Measurements from ENCODE around the gene NARS2.
"Not testable (repeated sequence)": the region's sequence is repeated elsewhere in the genome, so short reads cannot be mapped to it uniquely, and the experiment has no call there.

The NARS2 gene

DNA sequence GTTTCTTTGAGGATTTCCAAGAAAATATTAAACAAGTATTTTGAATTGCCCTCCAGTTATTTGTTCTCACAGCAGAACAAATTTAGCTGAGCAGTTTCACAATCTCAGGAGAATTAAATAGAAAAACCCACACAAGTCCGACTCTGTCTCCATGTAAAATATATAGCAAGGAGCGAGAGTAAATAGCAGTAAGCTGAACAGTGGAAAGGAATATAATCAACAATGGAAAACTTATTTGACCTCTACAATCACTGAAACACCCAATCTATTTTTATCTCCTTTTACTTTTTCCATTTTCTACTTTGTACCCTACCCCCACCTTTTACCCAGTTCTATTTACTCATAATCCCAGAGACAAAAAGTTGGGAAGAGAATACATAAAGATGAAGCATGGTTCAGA, 34.4 kb downstream of the NARS2 start:
- DNase-seq, result no peak

DNA sequence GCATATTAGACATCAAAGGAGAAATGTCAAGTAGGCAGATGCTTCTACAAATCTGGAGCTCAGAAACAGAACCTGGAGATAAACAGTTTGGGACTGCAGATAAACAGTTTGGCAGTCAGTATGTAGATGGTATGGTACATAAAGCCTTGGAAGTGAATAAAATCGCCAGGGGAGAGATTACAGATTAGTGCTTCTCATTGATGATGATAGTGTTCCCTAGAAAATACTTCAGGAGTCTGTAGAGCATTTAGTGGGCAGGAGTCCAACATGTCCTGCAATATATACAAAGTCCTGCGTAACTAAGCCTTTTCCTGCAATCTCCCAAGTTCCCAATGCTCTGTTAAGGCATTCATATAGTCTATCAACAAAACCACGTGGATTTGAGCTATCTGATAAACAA, 35.2 kb downstream of the NARS2 start:
- no peak for DNase-seq

DNA sequence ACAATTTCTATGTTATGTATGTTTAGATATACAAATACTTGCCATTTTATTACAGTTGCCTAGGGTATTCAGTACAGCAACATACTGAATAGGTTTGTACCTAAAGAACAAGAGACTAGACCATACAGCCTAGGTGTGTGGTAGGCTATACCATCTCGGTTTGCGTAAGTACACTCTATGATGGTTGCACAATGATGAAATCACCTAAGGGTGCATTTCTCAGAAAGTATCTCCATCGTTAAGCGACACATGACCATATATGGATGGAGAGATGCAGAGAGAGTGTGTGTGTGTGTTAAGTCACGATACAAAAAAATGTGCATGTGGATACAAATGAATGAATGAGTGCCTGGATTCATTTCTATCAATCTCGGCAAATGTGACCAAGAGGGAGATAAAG, 37.7 kb downstream of the NARS2 start:
- no peak for DNase-seq

DNA sequence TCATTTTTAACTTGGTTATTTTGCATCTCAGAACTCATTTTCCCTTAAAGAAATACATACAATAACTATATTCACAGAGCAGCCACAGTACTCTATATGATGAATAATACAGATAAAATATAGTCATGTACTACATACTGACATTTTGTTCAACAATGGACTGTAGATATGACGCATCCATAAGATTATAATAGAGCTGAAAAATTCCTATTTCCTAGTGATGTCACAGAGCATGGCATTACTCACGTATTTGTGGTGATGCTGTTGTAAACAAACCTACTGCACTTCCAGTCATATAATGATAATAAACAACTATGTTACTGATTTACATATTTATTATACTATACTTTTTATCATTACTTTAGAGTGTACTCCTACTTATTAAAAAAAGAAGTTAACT, 38.7 kb downstream of the NARS2 start:
- no peak for DNase-seq

DNA sequence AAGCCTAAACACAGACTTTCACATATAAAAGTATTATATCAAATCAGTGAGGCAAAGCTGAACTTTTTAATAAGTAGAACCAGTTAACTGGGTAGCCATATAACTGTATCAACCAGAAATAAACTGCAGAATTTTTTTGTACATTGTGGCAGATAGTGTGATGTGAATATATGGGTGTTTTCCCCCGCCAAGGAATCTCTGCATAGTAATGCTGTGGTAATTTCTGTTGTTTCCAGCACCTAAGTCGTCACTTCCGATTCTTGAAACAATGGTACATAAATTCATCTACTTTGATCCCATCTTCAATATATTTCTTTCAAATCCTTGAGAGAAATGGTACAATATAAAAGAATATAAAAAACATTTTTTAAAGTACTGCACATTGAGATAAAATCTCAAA, 39.6 kb downstream of the NARS2 start:
- DNase-seq, result no peak

DNA sequence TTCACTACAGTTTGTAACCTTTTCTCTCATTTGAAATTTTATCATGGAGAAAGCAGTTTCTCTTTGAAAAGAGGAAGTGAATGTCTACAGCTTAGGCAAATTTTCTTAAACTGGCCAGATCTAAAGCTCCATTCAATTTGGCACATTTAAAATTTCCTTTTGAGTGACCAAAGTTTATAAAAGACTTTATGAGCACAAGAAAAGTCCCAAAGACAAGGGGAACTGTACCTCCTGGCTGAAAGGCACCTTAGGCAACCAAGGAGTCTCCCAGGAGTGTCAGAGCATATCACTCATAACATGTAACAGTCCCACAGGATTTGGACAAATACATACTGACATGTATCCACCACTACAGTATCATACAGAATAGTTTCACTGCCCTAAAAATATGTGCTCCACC, 41.3 kb downstream of the NARS2 start:
- DNase-seq, result no peak

DNA sequence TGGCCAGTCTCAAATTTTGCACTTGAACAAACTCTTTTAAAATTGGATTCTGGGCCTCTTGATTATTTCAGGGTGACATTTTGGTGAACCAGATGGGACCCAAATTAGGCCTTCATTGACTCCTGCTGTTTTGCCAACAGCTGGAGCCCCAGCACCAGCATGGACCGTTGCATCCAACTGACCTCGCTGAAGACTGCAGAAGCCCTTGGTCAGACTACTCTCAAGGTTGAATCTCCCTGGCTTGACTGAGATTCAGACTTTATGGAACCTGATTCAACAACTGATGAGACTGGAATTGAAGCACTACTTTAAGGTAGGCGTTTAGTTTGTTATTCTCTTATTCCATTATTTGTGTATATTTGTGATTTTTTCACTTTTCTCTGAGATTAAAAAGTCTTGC, 41.7 kb downstream of the NARS2 start:
- DNase-seq, result no peak

DNA sequence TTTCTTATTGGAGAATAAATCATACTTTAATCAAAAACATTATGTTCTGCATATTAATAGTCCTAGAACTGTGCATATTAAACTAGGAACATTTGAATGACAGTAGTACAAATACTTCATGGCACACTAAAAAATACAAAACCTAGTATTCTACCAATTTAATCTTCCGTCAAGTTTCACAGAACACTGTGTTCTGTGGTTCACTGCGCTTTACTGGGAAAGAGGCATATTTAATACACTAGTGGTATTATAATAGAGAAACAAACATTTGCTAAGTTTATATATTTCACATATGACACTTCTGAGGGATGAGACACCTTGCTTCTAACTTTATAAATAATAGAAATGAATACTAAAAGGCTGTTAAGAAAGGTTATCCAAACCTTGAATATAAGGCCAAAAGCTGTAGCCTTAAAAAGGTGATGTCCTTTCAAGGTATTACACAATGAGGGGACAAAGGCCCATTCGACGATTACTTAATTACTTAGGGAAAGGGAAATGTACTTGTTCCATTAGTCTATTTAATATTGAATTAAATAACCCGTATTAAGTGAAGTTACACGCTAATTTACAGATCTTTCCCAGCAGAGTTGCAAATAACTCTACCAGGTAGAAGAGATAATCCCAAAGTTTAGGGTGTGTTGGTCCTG, 48.0 kb downstream of the NARS2 start:
- DNase-seq, result no peak

DNA sequence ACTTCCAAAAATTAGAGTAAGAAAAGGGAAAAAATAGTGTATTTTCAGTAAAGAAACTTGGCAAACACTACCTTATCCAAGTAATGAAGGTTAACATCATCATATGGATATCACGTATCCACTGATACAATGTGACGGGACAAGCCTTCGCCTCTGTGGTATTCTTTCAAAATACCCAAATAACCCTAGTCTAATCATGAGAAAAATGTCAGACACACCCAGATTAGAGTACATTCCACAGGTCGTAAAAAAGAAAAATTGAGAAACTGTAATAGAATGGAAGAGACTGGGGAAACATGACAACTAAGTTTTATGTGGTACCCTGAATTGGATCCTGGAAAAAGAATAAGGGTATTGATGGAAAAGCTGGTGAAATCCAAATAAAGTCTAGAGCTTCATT, 48.9 kb downstream of the NARS2 start:
- no peak for DNase-seq

DNA sequence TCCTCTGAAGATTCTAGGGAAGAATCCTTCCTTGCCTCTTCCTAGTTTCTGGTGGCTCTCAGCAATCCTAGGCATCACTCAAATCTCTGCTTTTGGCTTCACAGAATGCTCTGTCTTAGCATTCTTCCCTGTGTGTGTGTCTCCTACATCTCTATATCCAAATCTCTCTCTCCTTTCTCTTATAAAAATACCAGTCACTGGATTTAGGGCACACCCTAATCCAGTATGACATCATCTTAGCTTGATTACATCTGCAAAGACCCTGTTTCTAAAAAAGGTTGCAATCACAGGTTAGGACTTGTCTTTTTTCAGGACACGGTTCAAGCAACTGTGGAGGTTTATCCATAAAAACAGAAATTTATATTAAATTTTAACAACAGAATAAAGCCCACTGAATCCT, 54.4 kb downstream of the NARS2 start:
- no peak for DNase-seq

DNA sequence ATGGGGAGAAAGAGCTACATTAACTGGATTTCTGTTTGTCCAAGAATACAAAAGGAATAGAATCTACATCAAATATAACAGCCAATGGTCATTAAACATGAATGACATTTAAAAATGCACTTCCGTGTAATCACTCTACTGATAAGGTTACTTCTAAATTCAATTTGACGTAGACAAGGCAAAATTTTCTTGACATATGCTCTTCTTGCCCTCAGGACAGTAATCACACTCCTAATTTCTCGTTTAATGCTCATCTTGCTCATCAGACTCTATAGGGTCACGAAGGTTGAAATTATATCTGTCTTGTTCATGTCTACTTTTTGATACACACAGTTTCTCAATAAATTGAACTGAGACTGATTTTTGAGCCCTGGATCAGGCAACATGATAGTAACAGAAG, 58.4 kb downstream of the NARS2 start:
- no peak for DNase-seq

DNA sequence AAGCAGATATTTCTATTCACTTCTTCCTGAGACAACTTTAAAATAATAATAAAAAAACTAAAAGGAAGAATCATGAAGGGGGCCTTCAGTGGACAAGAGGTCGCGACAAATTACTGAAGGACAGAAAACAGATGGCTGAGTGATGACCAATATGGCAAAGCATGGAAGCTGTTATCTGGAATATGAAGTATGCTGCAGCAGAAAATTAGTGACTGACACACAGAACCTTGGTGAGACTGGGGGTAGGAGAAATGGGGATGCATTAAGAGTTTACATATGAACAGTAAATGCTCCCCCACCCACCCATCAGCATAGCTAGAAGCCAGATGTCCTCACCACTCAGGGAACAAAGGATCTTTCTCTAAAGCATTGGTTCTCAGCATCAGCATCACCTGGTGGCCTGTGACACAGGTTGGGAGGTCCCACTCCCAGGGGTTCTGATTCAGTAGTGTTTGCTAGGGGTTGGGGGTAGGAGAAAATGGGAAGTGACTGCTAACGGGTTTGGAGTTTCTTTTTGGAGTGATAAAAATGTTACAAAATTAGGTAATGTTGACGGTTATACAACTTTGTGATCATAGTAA, 59.7 kb downstream of the NARS2 start:
- DNase-seq, result no peak

DNA sequence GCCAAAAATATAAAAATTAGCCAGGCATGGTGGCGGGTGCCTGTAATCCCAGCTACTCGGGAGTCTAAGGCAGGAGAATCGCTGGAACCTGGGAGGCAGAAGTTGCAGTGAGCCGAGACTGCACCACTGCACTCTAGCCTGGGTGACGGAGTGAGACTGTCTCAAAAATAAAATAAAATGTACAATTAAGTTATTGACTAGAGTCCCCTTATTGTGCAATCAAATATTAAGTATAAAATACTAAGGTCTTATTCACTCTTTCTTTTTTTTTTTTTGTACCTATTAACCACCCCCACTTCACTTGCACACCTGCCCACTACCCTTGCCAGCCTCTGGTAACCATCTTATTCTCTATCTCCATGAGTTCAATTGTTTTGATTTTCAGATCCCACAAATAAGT, 61.6 kb downstream of the NARS2 start:
- DNase-seq, result not testable (repeated sequence)

DNA sequence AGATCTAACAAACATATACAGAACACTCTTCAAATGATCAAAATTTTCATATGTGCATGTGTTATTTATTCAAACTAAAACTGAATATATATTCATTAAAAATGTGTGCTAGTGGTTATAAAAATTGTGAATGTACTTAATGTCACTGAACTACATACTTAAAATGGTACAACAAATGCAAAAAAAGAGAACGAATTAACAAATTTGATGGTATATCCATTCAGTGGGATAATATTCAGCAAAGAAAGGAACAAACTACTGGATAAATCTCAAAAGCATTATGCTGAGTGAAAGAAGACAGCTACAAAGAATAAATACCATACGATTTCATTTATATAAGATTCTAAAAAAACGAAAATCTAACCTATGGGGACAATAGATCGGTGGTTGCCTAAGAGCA, 64.1 kb downstream of the NARS2 start:
- DNase-seq, result no peak

DNA sequence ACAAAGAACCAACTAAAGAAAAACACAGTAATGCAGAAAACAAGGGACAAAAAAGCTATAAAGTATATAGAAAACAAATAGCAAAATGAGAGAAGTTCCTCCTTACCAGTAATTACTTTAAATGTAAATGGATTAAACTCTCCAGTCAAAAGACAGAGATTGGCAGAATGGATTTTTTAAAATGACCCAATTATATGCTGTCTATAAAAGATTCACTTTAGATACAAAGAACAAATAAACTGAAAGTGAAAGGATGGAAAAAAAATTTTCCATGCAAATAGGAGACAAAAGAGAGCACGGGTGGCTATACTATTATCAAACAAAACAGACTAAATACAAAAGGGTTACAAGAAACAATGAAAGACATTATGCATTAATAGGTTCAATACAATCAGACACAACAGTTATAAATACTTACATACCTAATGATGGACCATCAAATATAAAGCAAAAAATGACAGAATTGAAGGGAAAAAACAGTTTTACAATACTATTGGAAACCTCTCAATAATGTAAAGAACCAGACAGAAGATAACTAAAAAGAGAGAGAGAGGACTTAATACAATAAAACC, 64.6 kb downstream of the NARS2 start:
- no peak for DNase-seq

DNA sequence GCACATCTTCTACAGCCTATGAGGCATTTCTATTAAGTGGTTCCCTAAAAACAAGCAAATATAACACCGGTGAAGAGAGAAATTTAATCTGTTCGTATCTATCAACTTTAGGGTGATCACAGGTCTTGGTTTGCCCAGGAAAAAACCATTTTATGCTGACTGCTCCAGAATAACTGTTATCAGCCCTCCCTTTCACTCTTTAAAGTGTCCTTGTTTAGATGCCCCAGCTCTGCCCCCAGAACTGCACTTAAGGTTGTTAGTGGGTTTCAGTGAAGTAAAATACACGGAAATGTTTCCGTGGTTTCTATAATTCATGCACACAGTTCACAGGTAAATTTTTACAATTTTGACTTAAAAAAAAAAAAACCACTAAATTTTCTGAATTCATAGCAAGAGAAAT, 70.0 kb downstream of the NARS2 start:
- no peak for DNase-seq

DNA sequence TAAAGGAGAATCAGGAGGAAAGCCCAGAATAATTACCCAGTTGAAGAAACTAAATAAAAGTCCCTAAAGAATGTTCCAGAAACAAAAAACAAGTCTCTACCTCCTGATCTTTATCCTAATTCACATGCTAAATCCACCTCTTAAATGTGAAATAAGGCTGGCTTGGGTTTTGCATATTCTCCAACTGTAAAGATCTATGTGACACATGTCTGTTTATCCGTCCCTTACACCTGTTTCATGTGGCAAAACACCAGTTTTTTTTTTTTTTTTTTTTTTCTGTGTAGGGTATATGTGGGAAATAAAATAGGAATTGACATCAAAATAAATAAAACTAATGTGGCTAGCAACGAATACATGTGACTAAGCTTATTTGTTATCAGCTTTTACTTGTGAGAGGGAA, 70.5 kb downstream of the NARS2 start:
- no peak for DNase-seq

DNA sequence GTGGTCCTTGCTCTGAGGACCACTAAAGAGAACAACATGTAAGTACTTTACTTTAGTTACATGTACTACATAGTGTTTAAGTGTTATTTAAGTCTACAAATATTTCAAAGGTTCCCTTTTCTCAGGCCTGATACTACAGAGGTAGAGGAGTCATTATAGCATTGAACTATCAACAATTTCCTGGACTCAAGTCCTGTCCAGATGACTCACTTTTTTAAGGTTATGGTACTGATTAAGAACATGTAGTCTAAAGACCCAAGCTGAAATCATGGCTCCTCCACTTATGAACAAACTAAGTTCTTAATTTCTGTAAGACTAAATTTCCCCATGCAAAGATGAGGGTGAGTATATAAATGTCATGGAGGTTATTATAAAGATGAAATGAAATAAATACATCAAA, 74.7 kb downstream of the NARS2 start:
- no peak for DNase-seq

DNA sequence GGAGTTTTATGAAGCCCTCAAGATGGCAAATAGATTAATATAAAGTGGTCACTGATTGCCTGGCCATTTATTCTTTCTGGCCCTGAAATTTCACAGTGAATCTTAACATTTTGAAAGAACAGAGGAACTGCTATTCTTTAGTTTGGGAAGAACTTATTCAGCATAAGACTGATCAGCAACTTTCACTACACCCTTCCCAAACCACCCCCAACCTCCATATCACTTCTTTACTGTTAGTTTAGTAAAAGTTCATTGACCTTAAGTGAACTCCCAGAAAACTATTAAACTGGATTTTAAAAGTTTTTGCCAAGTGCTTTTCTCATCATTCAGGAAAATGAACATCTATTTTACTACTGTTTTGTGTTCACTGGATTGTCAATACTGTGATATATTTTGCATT, 77.4 kb downstream of the NARS2 start:
- no peak for DNase-seq

DNA sequence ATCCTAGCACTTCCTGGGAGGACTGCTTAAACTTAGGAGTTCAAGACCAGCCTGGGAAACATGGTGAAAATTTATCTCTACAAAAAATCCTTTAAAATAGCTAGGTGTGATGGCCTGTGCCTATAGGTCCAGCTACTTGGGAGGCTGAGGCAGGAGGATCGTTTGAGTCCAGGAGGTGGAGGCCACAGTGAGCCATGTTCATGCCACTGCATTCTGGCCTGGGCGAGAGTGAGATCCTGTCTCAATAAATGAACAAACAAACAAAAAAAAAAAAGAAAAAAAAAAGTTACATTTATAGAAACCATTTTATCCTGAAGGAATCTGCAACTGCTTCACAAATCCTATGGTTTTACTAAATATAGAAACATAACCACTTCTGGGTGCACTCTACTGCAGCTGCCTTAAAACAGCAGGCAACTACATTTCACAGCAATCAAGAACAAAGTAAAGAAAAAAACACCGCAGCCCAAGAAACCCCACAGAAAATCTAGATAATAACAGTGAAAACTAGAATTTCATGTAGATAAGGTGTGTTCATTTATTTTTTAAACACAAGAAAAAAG, 81.2 kb downstream of the NARS2 start:
- DNase-seq, result no peak

DNA sequence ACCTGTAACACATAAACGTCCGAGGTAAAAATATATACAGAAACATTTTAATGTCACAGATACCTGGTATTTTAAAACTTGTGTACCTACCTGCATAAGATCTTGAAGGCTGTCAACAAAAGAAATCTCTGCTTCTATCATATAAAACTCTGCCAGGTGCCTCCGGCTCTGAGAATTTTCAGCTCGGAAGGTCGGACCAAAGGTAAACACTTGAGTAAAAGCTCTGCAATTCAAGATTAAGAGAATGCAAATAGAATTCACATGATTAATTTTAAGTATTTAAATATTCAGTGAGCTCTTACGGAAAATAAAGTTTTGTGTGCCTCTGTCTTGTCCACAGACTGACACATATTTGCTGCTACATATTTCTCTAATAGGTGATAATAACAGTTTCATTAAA, 81.7 kb downstream of the NARS2 start:
- no peak for DNase-seq

DNA sequence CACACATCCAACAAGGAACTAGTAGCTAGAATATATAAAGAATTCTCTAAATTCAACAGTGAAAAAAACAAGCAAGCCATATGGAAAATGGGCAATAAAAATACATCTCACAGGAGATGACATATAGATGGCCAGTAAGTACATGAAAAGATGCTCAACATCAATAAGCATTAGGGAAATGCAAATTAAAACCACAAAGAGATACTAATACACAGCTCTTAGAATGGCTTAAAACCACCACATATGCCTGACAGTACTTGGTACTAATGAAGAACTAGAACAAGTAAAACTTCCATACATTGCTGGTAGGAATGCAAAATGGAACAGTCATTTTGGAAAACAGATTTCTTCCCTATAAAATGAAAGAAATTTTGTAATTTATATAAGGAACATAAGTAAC, 85.5 kb downstream of the NARS2 start:
- DNase-seq, result no peak

DNA sequence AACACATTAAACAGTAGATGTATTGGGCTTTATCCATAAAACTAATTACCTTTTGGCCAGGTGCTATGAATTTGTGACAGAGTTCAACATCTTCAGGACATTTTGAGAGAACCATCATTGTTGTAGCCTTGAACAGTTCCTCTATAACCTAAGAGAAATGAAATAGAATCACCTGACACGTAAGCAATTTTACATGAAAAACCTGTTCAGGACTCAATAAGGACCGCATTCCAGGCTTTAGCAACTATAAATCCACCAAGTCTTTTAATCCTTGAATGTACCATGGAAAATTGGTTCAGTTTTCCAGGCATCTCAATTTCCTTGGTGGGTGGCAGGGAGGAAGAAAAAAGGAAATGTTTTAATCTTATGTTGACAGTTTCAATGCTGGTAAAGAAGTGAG, 96.1 kb downstream of the NARS2 start:
- DNase-seq, result no peak

DNA sequence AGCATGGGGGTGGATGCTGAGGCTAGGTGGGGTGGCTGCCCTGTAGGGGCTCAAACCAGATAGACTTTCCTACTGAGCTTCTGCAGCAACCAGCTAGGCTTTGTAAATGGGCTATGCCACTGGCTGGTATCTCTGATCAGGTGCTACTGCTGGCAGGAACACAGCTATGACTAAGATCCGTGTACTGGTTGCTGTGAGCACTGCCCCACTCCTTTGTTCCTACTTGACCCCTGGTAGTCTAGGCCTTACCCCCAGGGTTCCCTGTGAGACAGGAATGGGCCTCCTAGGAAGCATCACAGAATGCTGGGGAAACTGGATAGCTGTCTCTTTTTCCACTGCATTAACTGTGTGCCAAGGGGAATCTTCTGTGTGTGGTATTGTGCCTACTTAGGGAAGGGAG, 98.6 kb downstream of the NARS2 start:
- no peak for DNase-seq

DNA sequence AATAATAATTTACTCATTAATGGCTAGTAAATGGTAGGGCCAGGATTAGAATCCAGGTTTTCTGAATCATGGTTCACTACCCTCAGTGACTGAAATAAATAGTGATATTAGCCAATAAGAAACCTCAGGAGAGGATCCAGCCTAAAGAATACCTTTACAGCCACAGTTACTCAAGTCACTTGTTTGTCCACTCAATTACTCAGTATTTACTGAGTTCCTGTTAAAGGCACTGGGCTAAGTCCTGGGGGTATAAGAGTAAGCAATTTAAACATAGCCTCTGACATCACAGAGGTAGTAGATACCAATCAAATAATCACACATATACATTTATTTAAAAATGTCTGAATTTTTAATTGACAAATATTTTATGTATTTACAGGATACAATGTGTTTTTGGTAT, 100.2 kb downstream of the NARS2 start:
- no peak for DNase-seq

Data from NCI-H1436 (cell line).